Fibroblast of mammary gland (primary cell): ENCODE data around the gene PPM1L.

Experiments
- DNase-seq: peaks from one replicate; pipeline ENCODE4 v3.0.0-alpha.2; 2010; ENCODE audit warnings: low read depth
- H3K4me3 ChIP-seq: 2 replicates; pipeline ENCODE4 v1.5.1; 2011; ENCODE audit warnings: low read depth, mild to moderate bottlenecking, low read length, moderate library complexity; ENCODE audit not compliant: control insufficient read depth
- CTCF ChIP-seq: conservative IDR thresholded peaks from 2 replicates; pipeline ENCODE4 v1.5.1; 2011; ENCODE audit warnings: low read depth, low read length, inconsistent platforms; ENCODE audit not compliant: control insufficient read depth, insufficient read depth

Gene PPM1L

GRCh38 chr3:160792540-160792939 lies 36.5 kb downstream of the PPM1L start:
- no peak for TF ChIP-seq CTCF
- no peak for DNase-seq
- H3K4me3 ChIP-seq, result no peak overlapping the region

GRCh38 chr3:160793722-160794252 lies 37.8 kb downstream of the PPM1L start:
- DNase-seq, result no peak
- no peak overlapping the region for H3K4me3 ChIP-seq
- TF ChIP-seq CTCF, result no peak

- no peak overlapping the region for H3K4me3 ChIP-seq
- no peak for DNase-seq
- TF ChIP-seq CTCF, result no peak
Measured at GRCh38 chr3:160796089-160796812, 40.2 kb downstream of the PPM1L start.

- no peak for TF ChIP-seq CTCF
- H3K4me3 ChIP-seq, result no peak overlapping the region
- no peak for DNase-seq
Measured at GRCh38 chr3:160796813-160797164, 40.8 kb downstream of the PPM1L start.

GRCh38 chr3:160797356-160797755 lies 41.3 kb downstream of the PPM1L start:
- H3K4me3 ChIP-seq, result no peak overlapping the region
- TF ChIP-seq CTCF, result no peak
- DNase-seq, result no peak

GRCh38 chr3:160801386-160802118 lies 45.5 kb downstream of the PPM1L start:
- H3K4me3 ChIP-seq, result no peak overlapping the region
- DNase-seq, result peak; percentile 74
- TF ChIP-seq CTCF, result no peak

GRCh38 chr3:160804762-160805161 lies 48.7 kb downstream of the PPM1L start:
- peak; percentile 35 for DNase-seq
- no peak for TF ChIP-seq CTCF

More at GRCh38 chr3:160804762-160805161, 48.7 kb downstream of the PPM1L start:
- no peak overlapping the region for H3K4me3 ChIP-seq
